Measurements from ENCODE around the gene NTSR2.

NTSR2 gene

GRCh38 chr2:11618708-11619062 is 51.3 kb downstream of the NTSR2 start:
- DNase-seq = no peak

DNA sequence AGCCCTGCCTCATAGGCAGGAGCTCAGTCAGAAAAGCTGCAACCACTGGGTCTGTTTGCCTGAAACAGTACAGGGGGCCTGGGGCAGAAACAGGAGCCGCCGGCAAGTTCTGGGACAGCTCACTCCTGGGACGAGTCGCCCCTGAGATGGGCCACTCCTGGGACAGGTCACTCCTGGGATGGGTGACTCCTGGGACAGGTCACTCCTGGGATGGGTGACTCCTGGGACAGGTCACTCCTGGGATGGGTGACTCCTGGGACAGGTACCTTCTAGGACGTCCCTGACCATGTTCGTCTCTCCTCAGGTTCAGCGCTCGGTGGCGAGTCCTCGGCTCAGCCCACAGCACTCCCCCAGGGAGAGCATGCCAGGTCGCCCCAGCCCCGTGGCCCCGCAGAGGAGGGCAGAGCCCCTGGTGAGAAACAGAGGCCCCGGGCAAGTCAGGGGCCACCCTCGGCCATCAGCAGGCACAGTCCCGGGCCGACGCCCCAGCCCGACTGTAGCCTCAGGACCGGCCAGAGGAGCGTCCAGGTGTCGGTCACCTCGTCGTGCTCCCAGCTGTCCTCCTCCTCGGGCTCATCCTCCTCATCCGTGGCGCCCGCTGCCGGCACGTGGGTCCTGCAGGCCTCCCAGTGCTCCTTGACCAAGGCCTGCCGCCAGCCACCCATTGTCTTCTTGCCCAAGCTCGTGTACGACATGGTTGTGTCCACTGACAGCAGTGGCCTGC is 51.8 kb downstream of the NTSR2 start:
- no peak for DNase-seq

DNA sequence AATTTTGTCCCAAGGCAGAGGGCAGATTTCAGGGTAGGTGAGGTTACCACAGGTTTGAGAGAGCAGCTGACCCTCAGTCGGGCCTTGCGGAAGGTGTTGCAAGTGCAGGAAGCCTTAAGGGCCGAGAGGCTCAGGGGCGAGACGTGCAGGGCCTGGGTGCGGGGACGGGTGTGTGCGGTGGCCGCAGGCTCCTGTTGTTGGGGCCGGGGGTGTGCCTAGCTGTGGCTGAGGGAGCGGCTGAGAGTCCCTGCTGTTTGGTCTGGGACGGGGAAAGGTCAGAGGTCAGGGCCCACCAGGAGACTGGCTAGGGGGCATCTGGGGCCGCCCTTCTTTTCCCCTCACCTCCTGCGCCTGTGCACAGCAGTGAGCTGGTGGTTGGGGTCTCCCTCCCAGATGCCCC is 52.5 kb downstream of the NTSR2 start:
- DNase-seq = no peak

- no peak for DNase-seq
Observed at GRCh38 chr2:11616851-11617415, 53.1 kb downstream of the NTSR2 start.

DNA sequence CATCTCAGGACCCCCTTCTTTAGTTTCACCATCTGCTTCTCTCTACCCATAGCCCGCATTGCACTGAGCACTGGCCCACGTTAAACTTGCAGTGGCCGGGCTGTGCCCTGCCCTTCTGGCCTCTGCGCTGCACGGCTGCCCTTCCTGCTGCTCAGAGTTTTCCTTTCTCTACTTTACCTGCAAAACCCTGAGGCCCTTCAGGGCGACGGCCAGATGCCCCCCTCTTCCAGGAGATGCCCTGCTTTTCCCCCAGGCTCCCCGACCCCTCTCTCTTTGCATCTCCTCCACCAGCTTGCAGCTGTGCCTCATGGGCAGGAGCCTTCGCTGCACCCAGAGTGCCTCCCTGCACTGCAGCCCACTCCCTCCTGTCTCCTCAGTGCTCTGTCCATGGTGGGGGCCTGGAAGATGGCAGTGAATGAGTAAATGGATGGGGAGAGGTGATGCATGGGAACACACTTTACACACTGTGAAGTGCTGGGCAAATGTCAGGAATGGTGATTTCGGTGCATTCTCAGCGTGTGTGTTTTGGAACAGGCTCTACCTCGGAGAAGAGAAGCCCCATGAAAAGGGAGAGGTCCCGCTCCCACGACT is 53.8 kb downstream of the NTSR2 start:
- DNase-seq = no peak

DNA sequence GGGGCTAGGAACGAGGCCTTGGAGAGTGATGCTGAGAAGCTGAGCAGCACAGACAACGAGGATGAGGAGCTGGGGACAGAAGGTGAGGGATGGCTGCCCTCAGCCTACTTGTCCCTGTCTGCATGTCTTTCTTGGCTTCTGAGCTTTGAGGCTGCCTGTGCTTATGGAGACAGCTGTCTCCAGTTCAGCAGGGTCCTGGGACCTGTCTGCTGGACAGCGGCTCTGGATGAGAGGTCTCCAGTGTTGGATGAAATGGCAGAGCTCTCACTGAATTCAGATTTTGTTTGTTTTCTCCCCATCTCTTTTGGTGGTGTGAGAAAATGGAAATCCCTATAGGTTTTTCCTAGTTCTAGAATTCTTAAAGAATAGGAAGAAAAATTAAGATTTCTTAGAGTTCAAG is 54.8 kb downstream of the NTSR2 start:
- DNase-seq = no peak

DNA sequence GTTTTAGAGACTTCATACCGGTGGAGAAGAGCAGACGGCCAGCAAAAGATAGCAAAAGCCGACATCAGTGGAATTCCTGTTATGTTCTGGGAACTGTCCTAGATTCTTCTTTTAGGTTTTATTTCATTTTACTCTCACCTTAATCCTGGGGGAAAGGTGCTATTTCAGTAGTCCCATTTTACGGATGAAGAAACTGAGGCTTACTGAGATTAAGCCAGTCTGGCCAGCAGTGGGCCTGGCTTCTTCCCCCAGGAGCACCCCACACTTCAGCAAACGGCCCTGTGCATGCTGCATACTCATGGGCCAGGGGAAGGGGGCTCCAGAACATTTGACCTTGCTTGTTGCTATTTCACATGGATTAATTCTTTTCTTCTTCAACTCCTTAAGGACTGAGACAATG is 56.7 kb downstream of the NTSR2 start:
- no peak for DNase-seq

- DNase-seq = no peak
Observed at GRCh38 chr2:11612553-11613215, 57.3 kb downstream of the NTSR2 start.

- no peak for DNase-seq
Observed at GRCh38 chr2:11611251-11611650, 58.7 kb downstream of the NTSR2 start.

DNA sequence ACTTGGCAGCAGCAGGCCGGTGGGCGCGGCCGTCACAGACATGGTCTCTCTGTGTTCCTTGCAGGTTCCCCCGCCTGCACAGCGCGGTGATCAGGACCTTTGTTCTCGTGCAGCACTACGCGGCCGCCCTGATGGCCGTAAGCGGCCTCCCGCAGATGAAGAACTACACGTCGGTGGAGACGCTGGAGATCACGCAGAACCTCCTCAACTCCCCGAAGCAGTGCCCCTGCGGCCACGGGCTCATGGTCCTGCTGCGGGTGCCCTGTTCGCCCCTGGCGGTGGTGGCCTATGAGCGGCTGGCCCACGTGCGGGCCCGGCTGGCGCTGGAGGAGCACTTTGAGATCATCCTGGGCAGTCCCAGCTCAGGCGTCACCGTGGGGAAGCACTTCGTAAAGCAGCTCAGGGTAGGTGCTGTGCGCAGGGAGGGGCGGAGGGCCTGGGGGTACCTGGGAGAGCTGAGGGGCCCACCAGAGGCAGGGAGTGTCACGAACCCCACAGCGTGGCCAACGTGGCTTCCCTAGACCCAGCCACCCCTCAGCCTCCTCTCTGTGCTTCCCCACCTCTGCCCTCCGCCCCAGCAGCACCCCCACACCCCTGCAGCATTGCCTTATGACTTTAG is 59.3 kb downstream of the NTSR2 start:
- no peak for DNase-seq

All from activated naive CD4-positive, alpha-beta T cell treated with Interleukin-2 at 50 U/mL for 16 hours (primary cell).